ENCODE measurements around the gene HOXD11. TPM values are rescaled to one million over a fixed set of nuclear protein-coding genes. Genes with fewer than 3 reads are reported as not detected.

Gene HOXD11
- total RNA-seq, result not detected

GRCh38 chr2:176106581-176107539 is at the start of gene HOXD11:
HOXD11 (plus strand) TSS chr2:176107280; CDS start chr2:176107356, 76 bp downstream.

GRCh38 chr2:176083796-176084261 is 23.3 kb upstream of the HOXD11 start, which contains the start of gene EVX2:
EVX2 (minus strand) TSS chr2:176083962; CDS start chr2:176083776, 186 bp downstream.

GRCh38 chr2:176092270-176093144 is 14.6 kb upstream of the HOXD11 start, which contains the start of gene HOXD13:
HOXD13 (plus strand) TSS chr2:176092721; CDS start chr2:176092891, 170 bp downstream.

GRCh38 chr2:176099728-176100546 is 7.1 kb upstream of the HOXD11 start, which contains the start of gene HOXD12:
HOXD12 (plus strand) TSS chr2:176099795; CDS start chr2:176099802, 7 bp downstream.

GRCh38 chr2:176115883-176116813 is 9.1 kb downstream of the HOXD11 start, which contains the start of gene HOXD10:
HOXD10 (plus strand) TSS chr2:176116778; CDS start chr2:176116834, 56 bp downstream.

GRCh38 chr2:176122683-176123410 is 15.8 kb downstream of the HOXD11 start, which contains the start of gene HOXD9:
HOXD9 (plus strand) TSS chr2:176122719; CDS start chr2:176122769, 50 bp downstream.

GRCh38 chr2:176128982-176129796 is 22.1 kb downstream of the HOXD11 start, which contains the start of gene HOXD8:
HOXD8 (plus strand) TSS chr2:176129705; CDS start chr2:176130367, 662 bp downstream.

GRCh38 chr2:176151442-176152287 is 44.6 kb downstream of the HOXD11 start, which contains the start of gene HOXD4:
HOXD4 (plus strand) TSS chr2:176151550; CDS start chr2:176151634, 84 bp downstream.

GRCh38 chr2:176156807-176157498 is 49.9 kb downstream of the HOXD11 start, which contains the start of gene HOXD3:
HOXD3 (plus strand) TSS chr2:176157307; CDS start chr2:176169115, 11,808 bp downstream.

Small RNAs within 50 kb of the gene (small RNA-seq; reads per million reads assigned to genes)
- gene MIR10B, result 251 reads per million, percentile 98 among the genes with 10 or more reads in this experiment

Other genes with a start within 250 kb of the HOXD11 start
- 76.8 TPM for gene LNPK, start 105.0 kb upstream of the HOXD11 start, total RNA-seq
- not detected for gene EVX2, start 23.3 kb upstream of the HOXD11 start, total RNA-seq
- gene HOXD13, start 14.6 kb upstream of the HOXD11 start, total RNA-seq, result not detected
- gene HOXD12, start 7.5 kb upstream of the HOXD11 start, total RNA-seq, result not detected
- gene HOXD10, start 9.5 kb downstream of the HOXD11 start, total RNA-seq, result not detected
- gene HOXD9, start 15.4 kb downstream of the HOXD11 start, total RNA-seq, result not detected
- gene HOXD8, start 22.4 kb downstream of the HOXD11 start, total RNA-seq, result not detected
- not detected for gene HOXD4, start 44.3 kb downstream of the HOXD11 start, total RNA-seq
- gene HOXD3, start 50.0 kb downstream of the HOXD11 start, total RNA-seq, result not detected
- gene HOXD1, start 81.4 kb downstream of the HOXD11 start, total RNA-seq, result not detected
- 55.6 TPM for gene MTX2, start 162.2 kb downstream of the HOXD11 start, total RNA-seq